Right lobe of liver (tissue), 4 donors: Measurements from ENCODE around the gene GPR176.

Source experiments
- CTCF ChIP-seq, 4 donors: fragments of 200-600 bp in 3 of 4; fragments of 450-650 bp in 1 of 4; IDR thresholded peaks; one replicate each; pipeline versions ENCODE4 v1.5.1 to v1.8.0; 2016 to 2022; ENCODE audit warnings: antibody characterized with exemption in 4 of 4, mild to moderate bottlenecking in 2 of 4
- POLR2A ChIP-seq: fragments of 450-650 bp; IDR thresholded peaks from one replicate; pipeline ENCODE4 v1.6.1; 2017; ENCODE audit warnings: antibody characterized with exemption, mild to moderate bottlenecking
- donor health status: DM: no; HTN: no; CAD: no.
- donor health status: DM: no; HTN: no; CAD: no.
- donor health status: DM: no; HTN: yes; CAD: no.

- TF ChIP-seq CTCF (IDR thresholded peaks at IDR 0.05) = no peak
- no peak for TF ChIP-seq POLR2A
Measured at GRCh38 chr15:39788800-39789565, 131.1 kb downstream of the GPR176 start.
